Activated gamma-delta T cell treated with Interleukin-2 at 50 U/mL for 16 hours (primary cell): ENCODE measurements around the gene ICA1.
"Not testable (repeated sequence)": the region's sequence is repeated elsewhere in the genome, so short reads cannot be mapped to it uniquely, and the experiment has no call there.

ENCODE experiments used
- DNase-seq: peaks from one replicate; pipeline ENCODE4 v3.0.0-alpha.2; 2020

The ICA1 gene

DNA sequence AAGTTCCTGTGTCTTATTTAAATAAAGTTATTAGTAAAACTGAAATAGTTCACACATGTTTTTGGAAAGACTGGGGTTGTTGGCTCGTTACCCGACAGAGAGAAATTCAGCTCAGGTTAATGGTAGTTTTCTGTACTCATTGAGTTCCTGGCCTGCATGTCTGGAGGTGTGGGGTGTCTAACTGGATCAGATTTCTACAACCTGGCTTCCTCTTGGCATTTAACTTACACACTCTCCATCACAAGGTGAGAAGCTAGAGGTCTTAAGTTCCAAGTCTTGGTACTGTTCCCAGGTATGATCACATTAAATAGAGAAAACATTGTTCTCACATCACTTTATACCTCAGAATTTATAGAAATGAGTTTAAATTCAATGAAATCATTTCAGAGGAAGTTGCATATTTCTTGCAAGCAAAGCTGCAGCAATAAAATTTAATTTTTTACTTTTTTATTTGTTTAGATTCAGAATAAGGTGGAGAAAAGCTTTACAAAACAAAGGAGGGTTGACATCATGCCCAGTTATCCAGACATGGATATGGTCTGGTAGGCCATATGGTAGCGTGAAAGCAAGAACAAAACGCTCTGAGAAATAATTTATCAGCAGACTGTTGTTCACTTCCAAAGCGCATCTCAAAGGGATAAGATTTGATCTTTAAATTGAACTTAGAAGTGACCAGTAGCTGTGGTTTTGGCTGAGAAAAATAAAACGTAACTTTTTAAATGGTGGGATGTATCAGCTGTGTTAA lies 172.8 kb downstream of the ICA1 start:
- DNase-seq: no peak

DNA sequence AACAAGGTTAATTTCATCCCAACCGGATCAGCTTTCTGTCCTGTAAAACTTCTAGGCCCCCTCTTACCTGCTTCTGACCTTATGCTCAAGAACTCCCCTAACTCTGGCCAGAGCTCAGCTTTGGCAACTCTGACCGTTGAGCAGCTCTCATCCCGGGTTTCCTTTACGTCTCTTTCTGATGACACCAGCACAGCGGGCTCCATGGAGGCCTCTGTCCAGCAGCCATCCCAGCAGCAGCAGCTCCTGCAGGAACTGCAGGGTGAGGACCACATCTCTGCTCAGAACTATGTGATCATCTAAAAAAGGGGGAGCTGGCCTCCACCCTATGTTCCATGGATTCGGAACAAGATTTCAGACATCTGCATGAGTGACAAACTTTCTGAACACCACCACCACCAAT lies 175.7 kb downstream of the ICA1 start:
- DNase-seq: no peak

DNA sequence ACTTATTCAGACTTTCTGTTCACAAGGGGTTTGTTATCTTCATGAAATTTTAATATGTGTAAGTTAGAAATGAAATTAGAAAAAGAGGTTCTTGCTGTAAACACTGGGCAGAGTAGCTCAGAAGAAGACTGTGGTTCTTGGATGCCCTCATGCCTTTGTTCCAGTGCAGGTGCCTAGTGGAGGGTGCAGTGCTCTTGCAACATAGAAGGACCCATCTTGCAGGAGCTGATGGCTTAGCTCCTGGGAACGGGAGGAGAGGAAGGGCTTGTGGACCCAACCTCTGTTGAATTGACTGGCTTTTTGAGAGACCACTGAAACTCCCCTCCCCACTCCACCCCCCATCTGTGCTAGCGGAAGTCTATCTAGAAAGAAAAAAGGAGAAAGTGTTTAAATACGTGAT lies 176.5 kb downstream of the ICA1 start:
- no peak for DNase-seq

DNA sequence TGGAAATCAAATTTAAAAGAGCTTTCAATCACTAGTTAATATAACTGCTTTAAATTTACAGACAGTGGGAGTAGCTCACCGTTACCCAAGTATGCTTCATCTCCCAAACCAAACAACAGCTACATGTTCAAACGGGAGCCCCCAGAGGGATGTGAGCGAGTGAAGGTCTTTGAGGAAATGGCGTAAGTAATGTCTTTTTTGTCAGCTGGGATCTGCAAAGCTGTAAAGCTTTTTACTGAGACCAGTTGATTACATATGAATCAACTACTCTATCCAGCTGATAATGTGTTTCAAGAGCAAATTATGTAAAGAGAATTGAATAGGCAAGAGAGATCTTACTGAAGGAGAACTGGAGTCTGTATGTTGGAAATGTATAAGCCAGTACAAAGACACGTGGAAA lies 177.1 kb downstream of the ICA1 start:
- DNase-seq: no peak

DNA sequence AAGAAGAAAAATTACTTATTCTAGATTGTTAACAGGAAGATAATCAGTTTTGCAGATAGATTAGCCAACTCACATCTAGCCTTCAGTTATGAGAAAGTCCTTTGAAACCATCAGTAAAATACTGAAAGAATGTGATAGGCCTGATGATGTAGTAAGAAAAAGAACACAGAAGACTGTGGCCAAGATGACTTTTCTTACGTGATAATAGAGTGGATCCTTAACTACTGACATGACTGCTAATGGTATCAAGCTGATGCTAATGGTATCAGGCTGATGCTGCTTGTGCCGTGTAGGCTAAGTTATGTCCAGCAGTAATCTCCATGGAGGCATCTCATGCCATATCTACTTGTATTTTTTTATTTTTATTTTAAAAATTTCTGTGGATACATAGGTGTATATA lies 179.2 kb downstream of the ICA1 start:
- no peak for DNase-seq

DNA sequence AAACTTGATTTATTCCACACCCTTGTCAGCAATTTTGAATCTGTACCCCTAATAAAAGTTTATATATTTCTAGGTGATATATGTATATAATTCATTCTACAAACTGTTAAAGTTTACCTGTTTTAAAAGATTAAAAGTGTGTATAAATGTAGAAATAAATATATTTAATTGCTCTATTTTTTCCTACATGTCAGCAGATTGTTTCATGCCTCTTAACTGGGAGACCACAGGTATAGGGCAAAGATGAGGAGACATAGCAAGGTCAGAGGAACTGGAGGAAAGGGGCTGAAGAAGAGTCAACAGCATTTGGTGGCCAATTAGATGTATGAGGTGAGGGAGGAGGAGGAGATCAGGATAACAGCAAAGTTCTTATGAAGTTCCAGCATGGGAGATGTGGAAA lies 183.5 kb downstream of the ICA1 start:
- no peak for DNase-seq

DNA sequence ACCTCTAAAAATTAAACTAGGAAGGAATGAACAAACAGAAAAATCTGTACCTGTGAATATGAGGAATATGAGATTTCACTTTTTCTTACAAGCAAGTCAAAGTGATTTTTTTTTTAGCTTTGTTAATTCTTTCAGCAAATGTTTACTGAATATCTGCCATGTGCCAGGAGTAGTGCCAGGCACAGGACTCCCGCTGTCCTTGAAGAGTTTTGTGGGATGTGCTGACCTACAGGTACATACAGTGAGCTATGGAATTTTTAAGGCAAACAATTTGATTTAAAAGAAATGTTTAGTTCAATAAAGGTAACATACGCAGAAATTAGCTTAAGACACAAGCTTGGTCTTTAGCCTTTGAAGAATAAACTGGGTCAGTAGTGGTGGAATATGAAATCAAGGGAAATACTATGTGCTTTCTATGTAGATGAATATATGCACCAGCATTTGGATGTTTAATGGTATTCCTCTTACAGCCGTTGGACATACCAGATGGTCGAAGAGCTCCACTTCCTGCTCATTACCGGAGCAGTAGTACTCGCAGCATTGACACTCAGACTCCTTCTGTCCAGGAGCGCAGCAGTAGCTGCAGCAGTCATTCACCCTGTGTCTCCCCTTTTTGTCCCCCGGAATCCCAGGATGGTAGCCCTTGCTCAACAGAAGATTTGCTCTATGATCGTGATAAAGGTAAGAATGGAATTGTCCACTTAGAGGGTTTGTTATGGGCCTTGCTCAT lies 191.4 kb downstream of the ICA1 start:
- DNase-seq: no peak

DNA sequence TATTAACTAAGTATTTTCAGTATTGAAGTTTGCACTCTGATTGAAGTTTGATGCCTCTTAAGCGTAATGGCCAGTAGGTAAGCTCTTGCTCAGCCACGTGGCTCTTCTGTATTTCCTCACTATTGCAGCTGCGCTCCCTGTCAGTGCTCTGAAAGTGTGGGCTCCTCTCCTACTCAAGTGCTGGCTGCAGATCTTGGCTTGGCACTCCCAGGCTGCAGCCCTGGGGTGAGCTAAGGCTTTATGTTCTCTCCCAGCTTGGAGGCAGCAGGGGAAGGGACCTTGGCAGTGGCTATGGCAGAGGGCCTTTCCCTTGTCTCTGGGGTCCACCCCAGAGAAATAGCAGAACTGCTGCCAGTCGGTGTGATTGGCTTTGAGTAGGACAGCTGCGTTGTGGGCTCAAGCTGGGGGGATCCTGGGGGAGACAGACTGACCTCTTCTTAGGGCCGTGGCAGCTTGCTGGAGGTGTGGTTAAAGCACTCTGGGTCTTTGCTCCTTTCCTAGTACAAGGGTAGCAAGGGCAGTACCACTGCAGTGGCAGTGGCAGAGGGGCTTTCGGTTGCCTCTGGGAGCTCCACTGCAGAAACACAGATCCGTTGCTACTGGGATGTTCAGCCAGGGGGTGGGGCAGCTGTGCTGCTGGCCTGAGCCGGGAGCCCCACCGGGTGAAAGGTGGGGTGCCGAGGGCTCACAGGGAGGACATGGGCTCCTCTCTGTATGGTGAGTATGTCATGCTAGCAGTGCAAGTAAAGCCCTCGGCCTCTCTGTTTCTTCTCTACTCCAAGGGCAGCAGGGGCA lies 192.9 kb downstream of the ICA1 start:
- DNase-seq: no peak

DNA sequence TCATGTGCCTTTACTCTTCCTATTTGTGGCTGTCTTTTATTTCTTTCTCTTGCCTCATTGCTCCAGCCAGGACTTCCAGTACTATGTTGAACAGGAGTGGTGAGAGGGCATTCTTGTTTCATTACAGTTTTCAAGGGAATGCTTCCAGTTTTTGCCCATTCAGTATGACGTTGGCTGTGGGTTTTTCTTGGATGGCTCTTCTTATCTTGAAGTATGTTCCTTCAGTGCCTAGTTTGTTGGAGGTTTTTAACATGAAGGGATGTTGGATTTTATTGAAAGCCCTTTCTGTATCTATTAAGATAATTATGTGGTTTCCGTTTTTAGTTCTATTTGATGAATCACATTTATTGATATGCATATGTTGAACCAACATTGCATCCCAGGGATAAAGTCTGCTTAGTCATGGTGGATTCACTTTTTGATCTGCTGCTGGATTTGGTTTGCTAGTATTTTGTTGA lies 196.6 kb downstream of the ICA1 start:
- no peak for DNase-seq

DNA sequence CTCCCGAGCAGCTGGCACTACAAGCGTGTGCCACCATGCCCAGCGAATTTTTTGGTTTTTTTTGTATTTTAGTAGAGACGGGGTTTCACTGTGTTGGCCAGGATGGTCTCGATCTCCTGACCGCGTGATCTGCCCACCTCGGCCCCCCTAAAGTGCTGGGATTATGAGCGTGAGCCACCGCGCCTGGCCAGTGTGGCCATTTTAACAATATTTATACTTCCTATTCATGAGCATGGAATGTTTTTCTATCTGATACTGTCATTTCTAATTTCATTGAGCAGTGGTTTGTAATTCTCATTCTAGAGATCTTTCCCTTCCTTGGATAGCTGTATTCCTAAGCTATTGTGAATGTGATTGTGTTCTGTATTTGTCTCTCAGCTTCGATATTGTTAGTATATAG lies 197.1 kb downstream of the ICA1 start:
- DNase-seq: no peak

DNA sequence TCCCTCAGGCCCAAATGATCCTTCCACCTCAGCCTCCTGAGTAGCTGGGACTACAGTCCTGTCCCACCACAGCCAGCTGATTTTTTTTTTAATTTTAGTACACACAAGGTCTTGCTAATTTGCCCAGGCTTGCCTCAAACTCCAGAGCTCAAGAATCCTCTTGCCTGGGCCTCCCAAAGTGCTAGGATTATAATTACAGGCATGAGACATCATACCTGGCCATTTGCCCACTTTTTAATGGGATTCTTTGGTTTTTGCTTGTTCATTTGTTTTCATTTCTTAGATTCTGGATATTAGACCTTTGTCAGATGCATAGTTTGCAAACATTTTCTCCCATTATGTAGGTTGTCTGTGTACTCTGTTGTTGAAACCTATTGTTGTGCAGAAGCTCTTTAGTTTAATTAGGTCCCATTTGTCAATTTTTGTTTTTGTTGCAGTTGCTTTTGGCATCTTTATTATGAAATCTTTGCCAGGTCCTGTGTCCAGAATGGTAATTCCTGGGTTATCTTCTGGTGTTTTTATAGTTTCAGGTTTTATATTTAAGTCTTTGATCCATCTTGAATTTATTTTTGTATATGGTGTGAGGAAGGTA lies 198.2 kb downstream of the ICA1 start:
- DNase-seq: no peak

DNA sequence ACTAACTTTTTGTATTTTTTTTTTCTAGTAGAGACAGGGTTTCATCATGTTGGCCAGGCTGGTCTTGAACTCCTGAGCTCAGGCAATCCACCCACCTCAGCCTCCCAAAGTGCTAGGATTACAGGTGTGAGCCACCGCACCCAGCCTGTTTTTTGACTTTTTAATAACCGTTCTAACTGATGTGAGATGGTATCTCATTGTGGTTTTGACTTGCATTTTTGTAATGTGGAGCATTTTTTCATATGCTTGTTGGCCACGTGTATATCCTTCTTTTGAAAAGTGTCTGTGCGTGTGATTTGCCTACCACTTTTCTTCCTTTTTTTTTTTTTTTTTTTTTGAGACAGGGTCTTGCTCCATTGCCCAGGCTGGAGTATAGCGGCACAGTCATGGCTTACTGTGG lies 198.7 kb downstream of the ICA1 start:
- not testable (repeated sequence) for DNase-seq
